Chondrocyte (in vitro differentiated cells): ENCODE measurements around the gene TMEM132A. TPM values are rescaled to one million over a fixed set of nuclear protein-coding genes. Genes with fewer than 3 reads are reported as not detected.

ENCODE experiments used
- DNase-seq: peaks from one replicate; pipeline ENCODE4 v3.0.0; 2021; ENCODE audit warnings: mixed read lengths, low spot score
- H3K27ac Mint-ChIP-seq: one replicate; pipeline ENCODE4 v1.8.0; 2021; ENCODE audit warnings: mild to moderate bottlenecking, moderate library complexity, mixed read lengths; ENCODE audit not compliant: unreplicated experiment
- H3K27me3 Mint-ChIP-seq: 2 replicates; pipeline ENCODE4 v1.8.0; 2021; ENCODE audit warnings: low read depth, mixed read lengths
- H3K36me3 Mint-ChIP-seq: 2 replicates; pipeline ENCODE4 v1.8.0; 2021; ENCODE audit warnings: low read depth, mixed read lengths
- H3K4me1 Mint-ChIP-seq: 2 replicates; pipeline ENCODE4 v1.8.0; 2021; ENCODE audit warnings: low read depth, mild to moderate bottlenecking, mixed read lengths
- H3K4me3 Mint-ChIP-seq: one replicate; pipeline ENCODE4 v1.8.0; 2021; ENCODE audit warnings: mild to moderate bottlenecking, moderate library complexity, mixed read lengths; ENCODE audit not compliant: unreplicated experiment
- H3K9me3 Mint-ChIP-seq: 2 replicates; pipeline ENCODE4 v1.8.0; 2021; ENCODE audit warnings: low read depth, mixed read lengths
- total RNA-seq: library from RNA; stranded (reverse); gene quantifications from 3 replicates; pipeline ENCODE4 v1.2.1, GENCODE V29; 2021
- TF ChIP-seq, protein P1 (sequence below): fragments of 200-600 bp; sonication (generic); IDR thresholded peaks from 2 replicates; pipeline ENCODE4 v1.5.0; 2021; ENCODE audit warnings: antibody characterized with exemption, mild to moderate bottlenecking, moderate library complexity

TMEM132A gene
- total RNA-seq, 1 donor from 2014 or later, result 69.8 TPM

DNA sequence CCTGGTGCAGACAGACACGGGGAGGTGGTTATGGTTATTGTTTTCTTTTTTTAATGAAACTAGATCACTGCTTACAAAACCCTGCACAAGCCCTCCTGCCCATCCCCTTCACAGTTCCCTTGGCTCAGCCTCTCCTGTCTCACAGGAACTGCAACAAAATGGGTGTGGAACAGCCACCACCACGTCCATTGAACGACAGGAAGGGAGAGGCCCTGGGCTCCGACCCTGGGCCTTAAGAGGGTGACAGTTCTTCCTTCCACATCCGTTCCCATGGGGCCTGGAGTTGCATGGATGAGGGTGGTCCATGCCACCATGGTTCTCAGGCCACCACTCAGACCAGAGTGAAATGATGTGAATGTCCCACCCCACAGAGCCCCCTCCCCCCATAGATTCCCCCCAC, 33.6 kb upstream of the TMEM132A start:
- H3K4me1 Mint-ChIP-seq, result no peaks in the 10 kb centered on the region
- H3K4me3 Mint-ChIP-seq, result no peak overlapping the region
- peaks cover 13% of the 10 kb centered on the region for H3K36me3 Mint-ChIP-seq
- TF ChIP-seq, protein P1, sequence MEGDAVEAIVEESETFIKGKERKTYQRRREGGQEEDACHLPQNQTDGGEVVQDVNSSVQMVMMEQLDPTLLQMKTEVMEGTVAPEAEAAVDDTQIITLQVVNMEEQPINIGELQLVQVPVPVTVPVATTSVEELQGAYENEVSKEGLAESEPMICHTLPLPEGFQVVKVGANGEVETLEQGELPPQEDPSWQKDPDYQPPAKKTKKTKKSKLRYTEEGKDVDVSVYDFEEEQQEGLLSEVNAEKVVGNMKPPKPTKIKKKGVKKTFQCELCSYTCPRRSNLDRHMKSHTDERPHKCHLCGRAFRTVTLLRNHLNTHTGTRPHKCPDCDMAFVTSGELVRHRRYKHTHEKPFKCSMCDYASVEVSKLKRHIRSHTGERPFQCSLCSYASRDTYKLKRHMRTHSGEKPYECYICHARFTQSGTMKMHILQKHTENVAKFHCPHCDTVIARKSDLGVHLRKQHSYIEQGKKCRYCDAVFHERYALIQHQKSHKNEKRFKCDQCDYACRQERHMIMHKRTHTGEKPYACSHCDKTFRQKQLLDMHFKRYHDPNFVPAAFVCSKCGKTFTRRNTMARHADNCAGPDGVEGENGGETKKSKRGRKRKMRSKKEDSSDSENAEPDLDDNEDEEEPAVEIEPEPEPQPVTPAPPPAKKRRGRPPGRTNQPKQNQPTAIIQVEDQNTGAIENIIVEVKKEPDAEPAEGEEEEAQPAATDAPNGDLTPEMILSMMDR, result no peak
- H3K27ac Mint-ChIP-seq, result no peak overlapping the region
- no peaks in the 10 kb centered on the region for H3K27me3 Mint-ChIP-seq
- DNase-seq, result no peak
- H3K9me3 Mint-ChIP-seq, result no peaks in the 10 kb centered on the region

DNA sequence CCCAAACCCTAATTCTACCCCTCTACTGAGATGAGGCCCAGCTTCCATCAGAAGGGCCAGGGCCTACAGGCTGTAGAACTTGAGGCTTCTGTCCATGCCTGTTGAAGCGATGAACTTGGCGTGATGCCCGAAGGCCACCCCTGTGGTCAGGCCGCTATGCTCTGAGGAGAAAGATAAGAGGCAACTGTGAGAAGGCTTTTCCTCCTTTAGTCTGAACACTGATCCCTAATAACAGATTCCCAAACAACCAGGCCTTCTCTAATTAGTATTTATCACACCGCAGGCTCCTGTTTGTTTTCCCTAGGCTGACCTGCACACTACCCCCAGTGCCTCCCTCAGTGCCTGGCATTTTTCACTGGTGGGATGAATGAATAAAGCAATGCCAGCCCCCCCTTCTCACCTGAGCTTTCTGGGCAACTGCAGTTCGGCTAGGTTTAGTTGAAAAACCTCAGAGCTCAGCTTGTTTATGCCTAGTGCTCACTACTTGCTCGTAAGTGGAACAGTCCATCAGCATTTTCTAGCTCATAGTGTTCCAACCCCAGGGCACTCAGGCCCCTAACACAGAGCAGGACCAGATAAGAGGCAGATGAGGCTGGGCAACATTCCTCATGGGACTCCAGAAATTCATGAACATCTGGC, 33.0 kb upstream of the TMEM132A start:
- DNase-seq, result no peak
- H3K4me3 Mint-ChIP-seq, result no peak overlapping the region
- no peaks in the 10 kb centered on the region for H3K27me3 Mint-ChIP-seq
- H3K4me1 Mint-ChIP-seq, result no peaks in the 10 kb centered on the region
- H3K9me3 Mint-ChIP-seq, result no peaks in the 10 kb centered on the region
- peaks cover 17% of the 10 kb centered on the region for H3K36me3 Mint-ChIP-seq
- no peak overlapping the region for H3K27ac Mint-ChIP-seq
- TF ChIP-seq, protein P1, result no peak

DNA sequence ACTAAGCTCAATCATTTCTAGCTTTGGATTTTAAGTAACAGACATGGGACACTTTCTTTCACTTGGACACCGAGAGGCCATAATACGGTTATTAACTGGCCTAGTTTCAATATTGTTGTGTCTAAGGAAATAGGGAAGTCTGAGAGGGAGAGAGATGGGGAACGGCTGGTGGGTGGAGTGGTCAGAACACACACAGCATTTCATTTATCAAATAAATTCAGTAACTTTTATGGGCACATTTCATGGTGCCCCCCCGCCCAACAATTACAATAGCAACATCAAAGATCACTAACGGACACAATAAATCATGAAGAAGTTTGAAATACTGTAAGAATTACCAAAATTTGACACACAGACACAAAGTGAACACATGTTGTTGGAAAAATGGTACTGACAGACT, 28.6 kb upstream of the TMEM132A start:
- Mint-ChIP-seq H3K9me3 (no peaks in the 10 kb centered on the region), H3K27me3 (no peaks in the 10 kb centered on the region), H3K4me1 (no peaks in the 10 kb centered on the region), H3K36me3 (peaks cover 30% of the 10 kb centered on the region), H3K4me3 (no peak overlapping the region), H3K27ac (no peak overlapping the region)
- DNase-seq, result no peak
- TF ChIP-seq, protein P1, result no peak

DNA sequence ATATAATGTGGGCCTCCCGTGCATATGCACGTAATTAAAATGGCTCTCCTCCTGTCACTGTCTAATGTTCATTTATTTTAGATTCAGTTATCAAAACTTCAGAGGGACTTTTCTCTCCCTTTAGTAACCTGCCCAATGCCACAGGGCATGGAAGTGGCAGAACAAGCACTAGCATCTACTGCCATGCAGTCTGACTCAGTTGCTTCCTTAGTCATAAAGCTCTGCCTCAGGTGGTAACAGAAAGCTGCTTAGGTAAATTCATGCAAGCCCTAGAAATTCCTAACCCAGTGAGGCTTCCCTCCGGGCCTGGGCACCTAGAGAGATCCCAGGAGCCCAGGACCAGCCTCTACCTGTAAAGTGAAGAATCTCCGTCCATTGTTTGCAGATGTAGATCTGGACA, 26.8 kb upstream of the TMEM132A start:
- no peaks in the 10 kb centered on the region for H3K4me1 Mint-ChIP-seq
- H3K4me3 Mint-ChIP-seq, result no peak overlapping the region
- H3K27ac Mint-ChIP-seq, result no peak overlapping the region
- peaks cover 36% of the 10 kb centered on the region for H3K36me3 Mint-ChIP-seq
- H3K27me3 Mint-ChIP-seq, result no peaks in the 10 kb centered on the region
- TF ChIP-seq, protein P1, result no peak
- H3K9me3 Mint-ChIP-seq, result no peaks in the 10 kb centered on the region
- DNase-seq, result no peak

DNA sequence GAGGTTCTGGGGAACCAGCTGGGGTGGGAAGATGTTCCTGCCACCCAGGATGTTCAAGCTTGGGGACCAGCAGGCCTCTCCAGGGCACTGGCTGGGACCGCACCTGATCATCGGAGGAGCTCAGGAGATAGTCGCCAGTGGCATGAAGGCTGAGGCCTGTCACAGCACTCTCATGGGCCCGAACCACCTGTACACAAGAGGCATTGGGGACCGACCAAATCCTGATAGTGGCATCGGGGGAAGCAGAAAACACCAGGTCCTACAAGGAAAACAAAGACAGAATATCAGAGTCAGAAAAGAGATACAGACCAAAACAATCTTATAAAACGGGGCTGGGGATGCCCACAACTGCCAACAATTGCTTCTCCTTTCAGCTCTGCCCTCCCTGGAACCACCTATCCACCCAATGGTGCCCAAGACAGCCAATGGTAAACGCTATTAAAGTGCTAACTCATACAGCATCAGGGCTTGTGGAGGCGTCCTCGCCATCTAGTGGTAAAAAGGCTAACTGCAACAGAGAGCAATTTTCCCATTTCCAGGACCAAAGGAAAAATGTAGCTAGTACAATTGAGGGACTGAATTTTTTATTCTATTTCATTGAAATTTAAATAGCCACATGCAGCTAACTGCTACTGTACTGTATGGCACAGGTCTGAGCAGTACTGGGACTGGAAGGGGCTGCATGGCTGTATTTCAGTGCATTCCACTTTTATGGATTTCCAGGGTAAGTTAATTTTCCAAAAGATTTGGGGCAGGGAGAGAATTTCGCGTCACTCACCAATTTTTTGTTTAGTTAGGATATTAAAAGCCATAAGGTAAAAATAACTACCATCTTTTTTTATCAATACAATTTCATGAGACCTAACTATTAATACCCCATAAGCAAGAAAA, 25.0 kb upstream of the TMEM132A start:
- Mint-ChIP-seq H3K4me1 (peaks cover 4% of the 10 kb centered on the region), H3K27ac (peak overlapping the region; percentile 49), H3K4me3 (no peak overlapping the region), H3K36me3 (peaks cover 35% of the 10 kb centered on the region), H3K27me3 (no peaks in the 10 kb centered on the region), H3K9me3 (no peaks in the 10 kb centered on the region)
- no peak for DNase-seq
- TF ChIP-seq, protein P1, result peak; percentile 94
